HG02938 (cell line): ENCODE results near the gene PSMC1.

Experiments used
- ATAC-seq: cut with Tn5 transposase; IDR thresholded peaks from one replicate; pipeline ENCODE4 v1.9.1; 2021; ENCODE audit warnings: mild to moderate bottlenecking, moderate library complexity; ENCODE audit not compliant: unreplicated experiment

PSMC1 gene

GRCh38 chr14:90301122-90301521 is 44.8 kb downstream of the PSMC1 start:
- no peak for ATAC-seq

GRCh38 chr14:90301668-90302090 is 45.3 kb downstream of the PSMC1 start:
- no peak for ATAC-seq

DNA sequence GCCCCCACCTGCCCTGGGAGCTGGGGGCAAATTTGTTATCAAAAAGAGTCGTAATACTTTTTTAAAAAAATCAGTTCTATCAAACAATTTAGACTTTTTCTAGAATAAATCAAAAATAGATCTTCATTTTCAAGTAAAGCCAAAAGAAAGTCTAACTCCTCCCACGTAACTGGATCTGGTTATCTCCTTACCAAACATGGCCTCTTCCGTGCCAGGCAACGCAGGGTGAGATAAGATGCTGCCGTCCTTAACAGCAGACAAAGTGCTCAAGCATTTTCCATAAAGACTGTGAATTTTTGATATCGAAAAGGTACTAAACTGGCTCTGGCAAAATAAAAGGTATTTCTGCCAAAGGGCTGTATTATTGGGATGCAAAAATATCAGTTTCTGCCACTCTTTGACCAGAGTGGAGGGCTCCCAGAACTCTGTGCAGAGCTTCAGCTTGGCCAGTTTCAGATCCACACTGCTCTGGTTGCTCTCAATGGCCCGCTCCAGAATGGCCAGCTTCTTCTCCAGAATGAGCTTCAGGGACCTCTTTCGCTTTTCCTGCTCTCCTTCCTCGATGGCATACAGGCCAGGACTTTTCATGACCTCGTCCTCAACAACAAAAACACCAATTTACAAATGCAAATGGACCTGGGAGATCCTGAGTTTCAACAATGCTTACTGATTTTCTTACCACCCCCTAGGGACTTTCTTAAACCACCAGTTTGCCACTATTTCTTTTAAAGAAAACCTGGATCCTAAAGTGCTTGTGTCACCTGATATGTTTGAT is 46.4 kb downstream of the PSMC1 start:
- ATAC-seq: no peak

DNA sequence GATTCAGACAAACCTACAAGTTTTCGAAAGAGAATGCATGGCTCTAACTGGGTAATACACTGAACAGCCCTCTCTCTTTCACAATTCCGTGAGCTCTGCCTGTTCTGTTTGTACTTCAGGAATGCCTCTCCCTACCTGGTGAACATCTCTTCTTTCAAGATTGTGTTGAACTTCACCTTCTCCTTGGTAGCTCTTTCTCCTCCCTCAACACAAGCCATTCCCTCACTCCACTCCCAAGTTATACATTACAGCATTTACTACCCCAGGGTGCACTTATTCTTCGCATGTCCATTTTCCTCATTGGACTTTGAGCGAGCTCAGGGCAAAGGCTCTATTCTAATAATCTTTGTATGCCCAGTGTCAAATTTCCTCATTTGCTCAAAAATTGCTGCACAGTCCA is 47.1 kb downstream of the PSMC1 start:
- no peak for ATAC-seq

DNA sequence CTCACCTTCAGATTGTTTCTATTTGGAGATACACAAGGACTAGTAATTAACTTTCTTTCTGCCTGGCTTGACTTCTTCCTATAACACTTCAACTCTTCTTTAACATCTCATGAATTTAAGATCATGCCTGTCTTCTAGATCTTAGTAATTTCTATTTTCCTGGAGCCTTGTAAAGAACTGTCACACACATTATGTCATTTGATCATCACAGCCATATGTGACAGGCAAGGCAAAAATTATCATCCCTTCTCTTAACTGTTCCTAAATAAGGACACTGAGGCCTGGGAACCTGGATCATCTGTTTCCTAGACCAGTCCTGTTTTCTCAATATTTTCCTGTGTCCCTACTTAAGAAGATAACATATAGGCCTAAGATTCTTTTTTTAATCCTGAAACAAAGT is 48.1 kb downstream of the PSMC1 start:
- ATAC-seq: no peak

DNA sequence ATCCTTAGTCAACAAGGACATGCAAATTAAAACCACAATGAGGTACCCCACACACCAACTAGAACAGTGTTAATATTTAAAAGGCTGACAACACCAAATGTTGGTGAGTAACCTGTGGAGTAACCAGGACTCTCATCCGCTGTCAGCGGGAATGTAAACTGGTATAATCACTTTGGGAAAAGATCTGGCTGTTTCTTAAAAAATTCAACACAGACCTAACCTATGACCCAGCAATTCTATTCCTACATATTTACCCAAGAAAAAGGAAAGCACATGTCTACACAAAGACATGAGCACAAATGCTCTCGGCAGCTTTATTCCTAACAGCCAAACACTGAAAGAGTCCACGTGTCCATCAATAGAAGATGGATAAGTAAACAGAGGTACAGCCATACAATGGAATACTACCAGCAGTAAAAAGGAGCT is 48.8 kb downstream of the PSMC1 start:
- no peak for ATAC-seq

GRCh38 chr14:90308561-90308960 is 52.2 kb downstream of the PSMC1 start:
- no peak for ATAC-seq

GRCh38 chr14:90317286-90317685 is 60.9 kb downstream of the PSMC1 start:
- no peak for ATAC-seq

DNA sequence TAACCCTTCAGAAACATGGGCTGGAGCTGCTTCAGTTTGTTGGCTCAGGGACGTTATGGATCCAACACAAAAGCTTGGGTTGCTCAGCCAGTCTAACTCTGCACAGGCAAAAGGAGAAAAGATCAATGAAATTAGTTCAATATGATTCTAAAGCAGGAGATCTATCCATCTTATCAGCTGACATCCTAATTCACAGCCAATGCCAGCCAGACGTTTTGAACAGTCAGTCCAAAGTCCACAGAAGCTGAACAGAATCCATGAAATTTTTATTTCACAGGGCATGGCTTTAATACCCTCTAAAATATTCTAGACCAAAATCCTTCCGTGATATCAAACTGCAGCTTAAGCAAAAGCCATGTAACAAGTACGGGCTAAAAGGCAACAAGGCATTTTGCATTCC is 61.7 kb downstream of the PSMC1 start:
- ATAC-seq: no peak

DNA sequence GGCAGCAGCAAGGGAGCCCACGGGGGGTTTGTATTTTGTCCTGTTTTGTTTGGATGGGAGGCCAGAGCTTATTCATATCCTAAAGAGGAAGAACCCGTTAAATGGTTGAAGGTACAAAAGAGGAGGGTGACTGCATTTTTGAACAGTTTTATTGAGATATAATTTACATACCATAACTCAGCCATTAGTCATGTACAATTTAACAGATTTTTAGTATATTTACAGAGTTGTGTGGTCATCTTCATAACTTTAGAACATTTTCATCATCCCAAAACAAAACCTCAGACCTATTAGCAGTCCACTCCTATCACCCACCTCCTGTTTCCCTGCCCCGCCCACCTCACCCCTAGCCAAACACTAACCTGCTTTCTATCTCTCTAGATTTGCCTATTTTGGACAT is 62.8 kb downstream of the PSMC1 start:
- no peak for ATAC-seq

- no peak for ATAC-seq
Observed at GRCh38 chr14:90319634-90320541, 63.5 kb downstream of the PSMC1 start.

DNA sequence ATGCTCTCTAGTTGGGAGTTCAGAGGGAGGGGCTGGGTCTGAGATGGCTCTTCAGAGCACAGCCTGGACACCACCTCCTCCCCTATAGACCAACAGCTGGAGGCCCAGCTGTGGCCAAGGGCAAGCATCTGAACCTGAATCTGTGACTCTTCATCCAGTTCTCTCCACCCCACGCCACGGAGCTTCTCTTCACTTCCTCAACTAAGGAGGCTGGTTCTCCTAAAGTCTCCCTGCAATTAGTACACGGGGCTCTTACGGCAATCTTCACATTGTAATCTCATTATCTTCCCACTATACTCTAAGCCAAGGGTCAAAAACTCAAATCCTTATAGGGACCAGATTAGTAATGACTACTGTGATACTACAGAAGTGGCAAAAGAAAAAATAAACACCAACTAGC is 65.5 kb downstream of the PSMC1 start:
- no peak for ATAC-seq
